ENCODE results near the gene NYNRIN.

NYNRIN gene

DNA sequence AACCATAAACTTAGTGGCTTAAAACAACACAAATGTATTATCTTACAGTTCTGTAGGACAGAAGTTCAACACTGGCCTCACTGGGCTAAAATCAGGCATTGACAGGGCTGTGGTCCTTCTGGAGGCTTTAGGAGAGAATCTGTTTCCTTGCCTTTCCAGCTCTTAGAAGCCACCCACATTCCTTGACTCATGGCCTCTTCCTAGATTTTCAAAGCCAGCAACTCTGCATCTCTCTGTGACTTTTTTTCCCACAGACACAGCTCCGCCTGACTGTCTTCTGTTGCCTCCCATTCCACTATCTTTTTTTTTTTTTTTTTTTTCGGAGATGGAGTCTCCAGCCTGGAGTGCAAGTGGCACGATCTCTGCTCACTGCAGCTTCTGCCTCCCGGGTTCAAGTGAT, 42.6 kb upstream of the NYNRIN start:
- Histone ChIP-seq H3K4me3 (no peak overlapping the region), H3K36me3 (no peaks in the 10 kb centered on the region), H3K27me3 (peaks cover 0 to 30% of the 10 kb centered on the region in 2 donors), H3K9me3 (no peaks in the 10 kb centered on the region), H3K27ac (no peak overlapping the region), H3K4me1 (no peaks in the 10 kb centered on the region)
- intact Hi-C loops (cut with DNase I; ENCODE audit: low total_unique reads) = no loop called here
- DNase-seq = no peak
- TF ChIP-seq, protein P1, sequence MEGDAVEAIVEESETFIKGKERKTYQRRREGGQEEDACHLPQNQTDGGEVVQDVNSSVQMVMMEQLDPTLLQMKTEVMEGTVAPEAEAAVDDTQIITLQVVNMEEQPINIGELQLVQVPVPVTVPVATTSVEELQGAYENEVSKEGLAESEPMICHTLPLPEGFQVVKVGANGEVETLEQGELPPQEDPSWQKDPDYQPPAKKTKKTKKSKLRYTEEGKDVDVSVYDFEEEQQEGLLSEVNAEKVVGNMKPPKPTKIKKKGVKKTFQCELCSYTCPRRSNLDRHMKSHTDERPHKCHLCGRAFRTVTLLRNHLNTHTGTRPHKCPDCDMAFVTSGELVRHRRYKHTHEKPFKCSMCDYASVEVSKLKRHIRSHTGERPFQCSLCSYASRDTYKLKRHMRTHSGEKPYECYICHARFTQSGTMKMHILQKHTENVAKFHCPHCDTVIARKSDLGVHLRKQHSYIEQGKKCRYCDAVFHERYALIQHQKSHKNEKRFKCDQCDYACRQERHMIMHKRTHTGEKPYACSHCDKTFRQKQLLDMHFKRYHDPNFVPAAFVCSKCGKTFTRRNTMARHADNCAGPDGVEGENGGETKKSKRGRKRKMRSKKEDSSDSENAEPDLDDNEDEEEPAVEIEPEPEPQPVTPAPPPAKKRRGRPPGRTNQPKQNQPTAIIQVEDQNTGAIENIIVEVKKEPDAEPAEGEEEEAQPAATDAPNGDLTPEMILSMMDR (IDR thresholded peaks at IDR 0.05) = no peak

DNA sequence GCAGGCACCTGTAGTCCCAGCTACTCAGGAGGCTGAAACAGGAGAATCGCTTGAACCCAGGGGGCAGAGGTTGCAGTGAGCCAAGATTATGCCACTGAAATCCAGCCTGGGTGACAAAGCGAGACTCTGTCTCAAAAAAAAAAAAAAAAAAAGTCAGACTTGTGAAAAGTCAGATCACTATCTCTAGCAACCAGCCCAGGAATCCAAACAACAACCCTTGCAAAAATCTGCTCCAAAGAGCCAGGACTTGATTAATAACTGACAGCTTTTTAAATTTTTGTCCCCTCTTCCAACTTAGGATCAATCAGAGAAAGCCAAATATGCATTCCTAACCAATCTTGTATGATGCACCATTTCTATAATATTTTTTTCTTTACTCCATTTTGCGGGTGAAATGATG, 38.5 kb upstream of the NYNRIN start:
- H3K36me3 ChIP-seq = no peaks in the 10 kb centered on the region
- H3K9me3 ChIP-seq = no peaks in the 10 kb centered on the region
- TF ChIP-seq, protein P1 (IDR thresholded peaks at IDR 0.05) = no peak
- DNase-seq = no peak
- peaks cover 0 to 3% of the 10 kb centered on the region in 2 donors for H3K27me3 ChIP-seq
- intact Hi-C loops (cut with DNase I; ENCODE audit: low total_unique reads) = no loop called here
- no peak overlapping the region for H3K4me3 ChIP-seq
- peaks cover 0 to 5% (median 3%) of the 10 kb centered on the region in 4 donors for H3K4me1 ChIP-seq
- no peak overlapping the region for H3K27ac ChIP-seq

DNA sequence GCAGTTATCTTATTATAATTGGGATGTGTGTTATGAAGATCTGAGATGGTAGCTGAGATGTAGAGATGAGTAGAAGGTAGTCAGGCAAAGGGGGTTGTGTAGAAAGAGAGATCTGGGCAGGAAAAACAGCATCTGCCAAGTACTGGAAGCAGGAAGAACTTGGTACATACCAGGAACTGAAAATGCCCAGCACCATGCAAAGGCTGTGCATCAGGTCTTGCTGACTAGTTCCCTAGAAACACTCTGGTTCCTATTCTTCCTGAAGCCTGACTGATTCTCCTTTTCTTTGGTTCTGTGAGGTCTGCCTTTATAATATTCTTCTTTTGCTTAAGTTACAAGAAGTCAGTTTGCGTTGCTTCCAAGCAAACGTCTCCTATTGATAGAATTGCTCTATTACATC, 37.5 kb upstream of the NYNRIN start:
- intact Hi-C loops (cut with DNase I; ENCODE audit: low total_unique reads) = no loop called here

DNA sequence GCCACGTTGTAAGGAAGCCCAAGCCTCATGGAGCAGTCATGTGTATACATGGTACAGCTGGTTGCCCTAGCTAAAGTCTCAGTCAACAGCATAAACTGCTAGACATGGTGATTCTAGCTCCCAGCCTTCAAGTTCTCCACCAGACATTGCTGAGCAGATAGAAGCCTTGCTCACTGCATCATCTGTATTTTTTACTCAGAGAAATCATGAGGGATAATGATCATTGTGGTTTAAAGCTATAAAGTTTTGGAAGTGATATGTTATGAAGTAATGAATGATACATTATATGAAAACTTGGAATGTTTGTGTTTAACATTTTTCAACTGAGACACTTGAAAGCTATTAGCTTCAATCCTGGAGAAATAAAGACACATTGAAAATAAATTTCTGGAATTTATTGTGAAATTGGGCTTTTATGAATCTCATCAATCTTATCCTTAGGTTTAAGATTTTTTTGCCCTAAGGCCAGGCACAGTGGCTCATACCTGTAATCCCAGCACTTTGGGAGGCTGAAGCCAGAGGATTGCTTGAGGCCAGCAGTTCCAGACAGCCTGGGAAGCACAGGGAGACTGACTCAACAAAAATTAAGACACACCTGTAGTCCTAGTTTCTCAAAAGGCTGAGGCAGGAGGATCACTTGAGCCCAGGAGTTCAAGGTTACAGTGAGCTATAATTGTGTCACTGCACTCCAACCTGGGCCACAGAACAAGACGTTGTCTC, 36.4 kb upstream of the NYNRIN start:
- Histone ChIP-seq H3K9me3 (no peaks in the 10 kb centered on the region), H3K4me1 (peaks cover 0 to 15% (median 10%) of the 10 kb centered on the region in 4 donors), H3K27ac (no peak overlapping the region), H3K4me3 (no peak overlapping the region), H3K36me3 (no peaks in the 10 kb centered on the region), H3K27me3 (no peaks in the 10 kb centered on the region)
- DNase-seq = no peak
- TF ChIP-seq, protein P1 (IDR thresholded peaks at IDR 0.05) = no peak
- intact Hi-C loops (cut with DNase I; ENCODE audit: low total_unique reads) = no loop called here

More for the DNA sequence above, 37.5 kb upstream of the NYNRIN start:
- H3K4me1 ChIP-seq = peaks cover 0 to 15% (median 10%) of the 10 kb centered on the region in 4 donors
- H3K36me3 ChIP-seq = no peaks in the 10 kb centered on the region
- no peak overlapping the region for H3K27ac ChIP-seq
- no peak for DNase-seq
- TF ChIP-seq, protein P1 (IDR thresholded peaks at IDR 0.05) = no peak
- no peaks in the 10 kb centered on the region for H3K9me3 ChIP-seq
- no peaks in the 10 kb centered on the region for H3K27me3 ChIP-seq
- no peak overlapping the region for H3K4me3 ChIP-seq

DNA sequence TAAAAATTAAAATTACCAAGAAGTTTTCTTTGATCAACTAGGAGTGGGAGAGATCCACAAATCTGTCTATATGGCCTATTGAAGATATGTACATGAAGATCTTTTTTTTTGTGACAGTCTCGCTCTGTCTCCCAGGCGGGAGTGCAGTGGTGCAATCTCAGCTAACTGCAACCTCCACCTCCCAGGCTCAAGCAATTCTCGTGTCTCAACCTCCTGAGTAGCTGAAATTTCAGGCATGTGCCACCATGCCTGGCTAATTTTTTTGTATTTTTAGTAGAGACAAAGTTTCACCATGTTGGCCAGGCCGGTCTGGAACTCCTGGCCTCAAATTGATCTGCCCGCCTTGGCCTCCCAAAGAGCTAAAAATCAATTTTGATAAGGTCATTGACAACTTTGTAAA, 35.4 kb upstream of the NYNRIN start:
- no peak for DNase-seq
- no peaks in the 10 kb centered on the region for H3K27me3 ChIP-seq
- no peaks in the 10 kb centered on the region for H3K36me3 ChIP-seq
- H3K27ac ChIP-seq = no peak overlapping the region
- peaks cover 0 to 15% (median 10%) of the 10 kb centered on the region in 4 donors for H3K4me1 ChIP-seq
- intact Hi-C loops (cut with DNase I; ENCODE audit: low total_unique reads) = no loop called here
- no peak overlapping the region for H3K4me3 ChIP-seq
- no peaks in the 10 kb centered on the region for H3K9me3 ChIP-seq
- TF ChIP-seq, protein P1 (IDR thresholded peaks at IDR 0.05) = no peak

Data from tibial artery (tissue), 4 donors.